Measurements from ENCODE around the gene CACHD1. TPM values are rescaled to one million over a fixed set of nuclear protein-coding genes. Genes with fewer than 3 reads are reported as not detected.
A peak's percentile ranks its signal among the peaks of the same experiment; 100 is the strongest.

Gene CACHD1
- total and polyA plus RNA-seq, 2 of the 4 experiments (the other 2 are of a cell fraction) = 2.9 to 5.9 TPM

- no peaks in the 10 kb centered on the region; a peak in 2 of 4 replicates for H3K79me1 ChIP-seq (ENCODE audit: low read depth in 1 of 2, low read length in 2 of 2)
- no peak overlapping the region for H3K9ac ChIP-seq (ENCODE audit: low read depth, low read length)
- DNase-seq = no peak
- no peak overlapping the region for H3K4ac ChIP-seq (ENCODE audit: low read depth, low read length)
- ChIA-PET POLR2A (ENCODE audit: unreplicated experiment) (no interaction called here), CTCF (interaction anchor here (0.5 kb wide), 1 partner anchor 1226 kb away, joined by 4 read pairs; no protein-coding TSS in a partner anchor)
- in situ Hi-C loops (cut with MboI; ENCODE audit: low sequenced_read_pairs) = no loop called here
- no peak for ATAC-seq (ENCODE audit: low read depth)
- no peak overlapping the region for H4K91ac ChIP-seq (ENCODE audit: insufficient read depth, low read depth, low read length)
- no peak overlapping the region for H2BK15ac ChIP-seq (ENCODE audit: low read depth, low read length)
- no peak overlapping the region for H3K56ac ChIP-seq (ENCODE audit: extremely low read depth, insufficient read depth, low read length)
- H4K20me1 ChIP-seq (ENCODE audit: insufficient read depth, low read length) = no peaks in the 10 kb centered on the region
- intact Hi-C loops (cut with micrococcal nuclease) = no loop called here
- 0 out of 2 replicates have a peak overlapping the region, but pooled peaks have one; percentile 43 for H2AK5ac ChIP-seq (ENCODE audit: low read depth, low read length)
- H3K23ac ChIP-seq (ENCODE audit: low read depth, low read length) = no peak overlapping the region
- H2BK5ac ChIP-seq (ENCODE audit: low read depth, low read length, poor library complexity, severe bottlenecking) = no peak overlapping the region
- H2BK120ac ChIP-seq (ENCODE audit: low read depth, low read length) = no peak overlapping the region
- WGBS, 2 experiments (ENCODE audit: extremely low coverage in 2 of 2, insufficient read length in 1 of 2) = 0% methylated on average over 1 of the region's 3 CpGs; no CpG with 5 or more reads in 1 of the 2 experiments
- no peak overlapping the region for H3K4me2 ChIP-seq (ENCODE audit: low read depth, low read length)
- H4K5ac ChIP-seq (ENCODE audit: low read depth, low read length) = no peak overlapping the region
- no peak overlapping the region for H3K18ac ChIP-seq (ENCODE audit: low read depth, low read length)
- no peak overlapping the region for H2BK20ac ChIP-seq (ENCODE audit: low read depth, low read length)
- no peak overlapping the region for H2AK9ac ChIP-seq (replicated peaks; ENCODE audit: low read depth, low read length, poor library complexity)
- dilution Hi-C loops (cut with HindIII; ENCODE audit: low sequenced_read_pairs, unreplicated experiment) = no loop called here
- BruUV-seq (replicated peaks) = no TSS peak
- no peaks in the 10 kb centered on the region; the same call in 1 of the 2 replicates for H3K36me3 ChIP-seq (ENCODE audit: control insufficient read depth, insufficient read depth, low read length)
- H3K9me3 ChIP-seq (ENCODE audit: control insufficient read depth, insufficient read depth, low read length) = no peaks in the 10 kb centered on the region
- H4K8ac ChIP-seq (ENCODE audit: low read depth in 2 of 2, low read length in 2 of 2) = no peak overlapping the region
- H2AFZ ChIP-seq (replicated peaks; ENCODE audit: low read length, poor library complexity) = no peak overlapping the region
- no peaks in the 10 kb centered on the region for H3K27me3 ChIP-seq (ENCODE audit: control insufficient read depth, insufficient read depth, low read length)
- TF ChIP-seq SMC3 (IDR thresholded peaks at IDR 0.05; ENCODE audit: low read depth, low read length) = no peak
- no peak for TF ChIP-seq FOS (IDR thresholded peaks at IDR 0.05; ENCODE audit: low read depth, low read length)
- TF ChIP-seq CTCF (conservative IDR thresholded peaks at IDR 0.05; ENCODE audit: low read depth, low read length) = no peak
- TF ChIP-seq MAFK (IDR thresholded peaks at IDR 0.05; ENCODE audit: low read depth, low read length) = no peak
- no peak for TF ChIP-seq NFE2L2 (IDR thresholded peaks at IDR 0.05; ENCODE audit: low read depth, low read length)
- TF ChIP-seq CEBPB (IDR thresholded peaks at IDR 0.05; ENCODE audit: low read depth, low read length) = no peak
- TF ChIP-seq MAZ (IDR thresholded peaks at IDR 0.05; ENCODE audit: borderline replicate concordance, low read depth, low read length) = no peak
- TF ChIP-seq ELK1 (IDR thresholded peaks at IDR 0.05; ENCODE audit: borderline replicate concordance, low read depth, low read length) = no peak
- TF ChIP-seq USF2 (IDR thresholded peaks at IDR 0.05; ENCODE audit: low read depth, low read length) = no peak
- no peak for TF ChIP-seq RCOR1 (IDR thresholded peaks at IDR 0.05; ENCODE audit: insufficient replicate concordance, low read length)
- no peak for TF ChIP-seq RFX5 (IDR thresholded peaks at IDR 0.05; ENCODE audit: low read depth, low read length)
- TF ChIP-seq MXI1 (IDR thresholded peaks at IDR 0.05; ENCODE audit: borderline replicate concordance, low read depth, low read length) = no peak
- no peak for TF ChIP-seq POLR2A (IDR thresholded peaks at IDR 0.05; ENCODE audit: low read depth, low read length)
- TF ChIP-seq RAD21 (IDR thresholded peaks at IDR 0.05; ENCODE audit: low read length) = no peak
- no peak for TF ChIP-seq CHD1 (IDR thresholded peaks at IDR 0.05; ENCODE audit: low read depth, low read length)
- no peak for TF ChIP-seq BHLHE40 (IDR thresholded peaks at IDR 0.05; ENCODE audit: low read depth, low read length)
- no peak overlapping the region for H3K4me3 ChIP-seq (ENCODE audit: insufficient read depth, low read depth, low read length)
- no peak overlapping the region for H3K14ac ChIP-seq (replicated peaks; ENCODE audit: low read depth, low read length)
- peaks cover 8% of the 10 kb centered on the region for H3K4me1 ChIP-seq (ENCODE audit: control insufficient read depth, insufficient read depth, low read length)
- no peak overlapping the region for H3K27ac ChIP-seq (ENCODE audit: insufficient read depth, low read length)
- no peaks in the 10 kb centered on the region; the same call in 1 of the 2 replicates for H3K9me1 ChIP-seq (ENCODE audit: insufficient read depth, low read length)
Measured at GRCh38 chr1:64601207-64601606, 131.3 kb downstream of the CACHD1 start.
